ENCODE results near the gene PRKAR2B. TPM values are rescaled to one million over a fixed set of nuclear protein-coding genes. Genes with fewer than 3 reads are reported as not detected.

The PRKAR2B gene
- total and polyA plus RNA-seq, 2 experiments from 2014 or later: 48.8 to 50.6 TPM

GRCh38 chr7:107047902-107048782 is 3.6 kb downstream of the PRKAR2B start:
- no peak overlapping the region for H3K27ac Mint-ChIP-seq
- Histone ChIP-seq H3K79me2 (replicated peaks; ENCODE audit: insufficient read depth) (peaks cover 74% of the 10 kb centered on the region), H3K27me3 (ENCODE audit: insufficient read depth) (peaks cover 5% of the 10 kb centered on the region), H3K9me2 (ENCODE audit: insufficient read depth) (no peaks in the 10 kb centered on the region), H2AFZ (no peak overlapping the region), H3F3A (replicated peaks; ENCODE audit: low read depth) (no peaks in the 10 kb centered on the region), H4K20me1 (replicated peaks; ENCODE audit: insufficient read depth) (no peaks in the 10 kb centered on the region), H3K4me3 (no peak overlapping the region), H3K27ac (ENCODE audit: low read depth) (no peak overlapping the region), H3K36me3 (ENCODE audit: insufficient read depth) (no peaks in the 10 kb centered on the region), H3K4me2 (peak overlapping the region; percentile 27), H3K4me1 (ENCODE audit: insufficient read depth) (peaks cover 59% of the 10 kb centered on the region)
- peaks cover 51% of the 10 kb centered on the region for H3K4me1 Mint-ChIP-seq
- ATAC-seq (peak; percentile 9; the same call in 2 of the 3 replicates), DNase-seq (ENCODE audit: low spot score) (peak; percentile 74)
- H3K9me3 Mint-ChIP-seq: no peaks in the 10 kb centered on the region; the same call in 1 of the 3 replicates
- H3K4me3 Mint-ChIP-seq: no peak overlapping the region
- H3K27me3 Mint-ChIP-seq (ENCODE audit: insufficient read depth, low read depth, poor library complexity): peaks cover 12% of the 10 kb centered on the region
- H3K36me3 Mint-ChIP-seq (ENCODE audit: low read depth): no peaks in the 10 kb centered on the region; the same call in 2 of the 3 replicates
- TF ChIP-seq CTCF (conservative IDR thresholded peaks at IDR 0.05; ENCODE audit: low read depth in 2 of 2) (peak; percentile 72 to 82), POLR2AphosphoS5 (IDR thresholded peaks at IDR 0.05; ENCODE audit: low read depth) (no peak), ZNF462 (CRISPR knock-in tag; IDR thresholded peaks at IDR 0.05) (peak; percentile 9; the same call in 1 of the 2 replicates)

All from GM23338 (cell line).